DMS 273 (cell line): ENCODE measurements around the gene CHTF8.
"Not testable (repeated sequence)": the region's sequence is repeated elsewhere in the genome, so short reads cannot be mapped to it uniquely, and the experiment has no call there.

Experiments used
- DNase-seq: peaks from one replicate; lab custom pipeline; 2025; ENCODE audit not compliant: unreplicated experiment; lab: John Stamatoyannopoulos, UW

CHTF8 gene

GRCh38 chr16:69139464-69139863 is 7.1 kb upstream of the CHTF8 start:
- not testable (repeated sequence) for DNase-seq

- no peak for DNase-seq
Observed at GRCh38 chr16:69138608-69139007, 6.2 kb upstream of the CHTF8 start.

- DNase-seq = peak; percentile 51
Observed at GRCh38 chr16:69133373-69133954, 1.1 kb upstream of the CHTF8 start.

- DNase-seq = peak; percentile 89
Observed at GRCh38 chr16:69131839-69132423, 457 bp downstream of the CHTF8 start.

- peak; percentile 59 for DNase-seq
Observed at GRCh38 chr16:69131167-69131838, 1.1 kb downstream of the CHTF8 start.

GRCh38 chr16:69130461-69130860 is 1.9 kb downstream of the CHTF8 start:
- DNase-seq = no peak

- no peak for DNase-seq
Observed at GRCh38 chr16:69127966-69128510, 4.3 kb downstream of the CHTF8 start.

- not testable (repeated sequence) for DNase-seq
Observed at GRCh38 chr16:69126801-69127200, 5.6 kb downstream of the CHTF8 start.

GRCh38 chr16:69126221-69126620 is 6.2 kb downstream of the CHTF8 start:
- DNase-seq = no peak

- DNase-seq = not testable (repeated sequence)
Observed at GRCh38 chr16:69124961-69125360, 7.4 kb downstream of the CHTF8 start.

GRCh38 chr16:69124406-69124805 is 8.0 kb downstream of the CHTF8 start:
- DNase-seq = not testable (repeated sequence)

- peak; percentile 83 for DNase-seq
Observed at GRCh38 chr16:69123910-69124309, 8.5 kb downstream of the CHTF8 start.

GRCh38 chr16:69120096-69120664 is 12.2 kb downstream of the CHTF8 start:
- no peak for DNase-seq

- DNase-seq = no peak
Observed at GRCh38 chr16:69119536-69119935, 12.9 kb downstream of the CHTF8 start.

GRCh38 chr16:69118994-69119393 is 13.4 kb downstream of the CHTF8 start:
- DNase-seq = no peak

GRCh38 chr16:69118468-69118867 is 13.9 kb downstream of the CHTF8 start:
- no peak for DNase-seq

- DNase-seq = no peak
Observed at GRCh38 chr16:69116906-69117305, 15.5 kb downstream of the CHTF8 start.

- no peak for DNase-seq
Observed at GRCh38 chr16:69116256-69116875, 16.0 kb downstream of the CHTF8 start.

GRCh38 chr16:69115837-69116236 is 16.6 kb downstream of the CHTF8 start:
- DNase-seq = no peak

GRCh38 chr16:69115361-69115760 is 17.0 kb downstream of the CHTF8 start:
- DNase-seq = no peak

GRCh38 chr16:69114976-69115355 is 17.4 kb downstream of the CHTF8 start:
- no peak for DNase-seq
